HL-60 (cell line): Measurements from ENCODE around the gene FBXO27.

Source experiments
- CTCF ChIP-seq: IDR thresholded peaks from one replicate; pipeline ENCODE4 v1.5.1; 2011; ENCODE audit warnings: low read length, control low read depth, inconsistent platforms; ENCODE audit not compliant: insufficient read depth
- POLR2AphosphoS5 ChIP-seq: IDR thresholded peaks from 2 replicates; pipeline ENCODE4 v1.6.1; 2012; ENCODE audit warnings: low read depth

- TF ChIP-seq POLR2AphosphoS5 (no peak), CTCF (no peak)
Observed at GRCh38 chr19:39054091-39054470, 21.7 kb upstream of the FBXO27 start.
